Tibial nerve (tissue), 3 donors: ENCODE measurements around the gene OR2A42.
A peak's percentile ranks its signal among the peaks of the same experiment; 100 is the strongest.
"Not testable (repeated sequence)": the region's sequence is repeated elsewhere in the genome, so short reads cannot be mapped to it uniquely, and the experiment has no call there.

ENCODE experiments used
- CTCF ChIP-seq, 5 experiments: fragments of 200-600 bp in 3 of 5; fragments of 450-650 bp in 2 of 5; sonication (generic) in 3 of 5; IDR thresholded peaks; one replicate each; pipeline ENCODE4 v1.5.1; 2016 to 2019; ENCODE audit warnings: antibody characterized with exemption in 5 of 5, mild to moderate bottlenecking in 3 of 5, moderate library complexity in 2 of 5
- POLR2A ChIP-seq, 2 donors: fragments of 450-650 bp; IDR thresholded peaks; one replicate each; pipeline ENCODE4 v1.6.1; 2017; ENCODE audit warnings: antibody characterized with exemption in 2 of 2, mild to moderate bottlenecking in 2 of 2, moderate library complexity in 2 of 2

- TF ChIP-seq POLR2A (IDR thresholded peaks at IDR 0.05), result not testable (repeated sequence)
- peak in 4 of 5 experiments; percentile 17 to 53 (median 44) for TF ChIP-seq CTCF (IDR thresholded peaks at IDR 0.05)
Observed at GRCh38 chr7:144178380-144179164, 60.8 kb downstream of the OR2A42 start.
